GM21619 (cell line): ENCODE data around the gene ATAD3A.

Experiments used
- ATAC-seq: cut with Tn5 transposase; IDR thresholded peaks from one replicate; pipeline ENCODE4 v1.9.1; 2021; ENCODE audit not compliant: unreplicated experiment

Gene ATAD3A

DNA sequence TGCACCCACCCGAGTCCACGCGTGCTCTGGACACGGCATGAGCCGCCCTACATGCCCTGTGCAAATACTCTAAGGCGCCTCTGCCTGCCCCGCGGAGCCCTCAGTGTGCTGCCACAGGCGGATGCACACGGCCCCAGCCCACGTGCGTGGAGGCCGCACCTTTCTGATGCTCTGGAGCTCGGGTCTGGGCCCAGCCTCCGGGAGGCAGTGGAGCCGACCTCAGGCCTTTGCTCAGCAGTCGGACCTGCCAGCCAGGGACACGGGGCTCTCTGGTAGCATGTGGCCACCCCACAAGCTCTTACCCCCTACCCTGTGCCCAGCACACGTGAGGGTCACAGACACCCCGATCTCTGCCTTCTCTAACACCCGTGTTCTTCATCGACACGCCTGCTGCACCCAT is 26.4 kb downstream of the ATAD3A start:
- ATAC-seq, result no peak

DNA sequence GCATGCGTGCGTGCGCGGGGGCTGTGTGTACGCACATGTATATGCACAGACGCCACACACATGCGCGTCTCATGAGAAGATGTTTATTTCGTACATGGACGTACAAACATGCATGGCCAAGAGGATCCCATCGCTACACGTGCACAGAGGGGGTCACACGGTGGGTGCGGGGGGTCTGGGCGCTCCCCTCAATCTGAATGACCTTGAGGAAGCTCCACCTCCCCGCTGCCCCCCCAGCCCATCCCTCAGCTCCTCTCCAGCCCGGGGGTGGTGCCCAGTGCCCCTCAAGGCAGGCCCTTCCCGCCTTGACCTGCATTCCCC is 27.0 kb downstream of the ATAD3A start:
- ATAC-seq, result no peak

DNA sequence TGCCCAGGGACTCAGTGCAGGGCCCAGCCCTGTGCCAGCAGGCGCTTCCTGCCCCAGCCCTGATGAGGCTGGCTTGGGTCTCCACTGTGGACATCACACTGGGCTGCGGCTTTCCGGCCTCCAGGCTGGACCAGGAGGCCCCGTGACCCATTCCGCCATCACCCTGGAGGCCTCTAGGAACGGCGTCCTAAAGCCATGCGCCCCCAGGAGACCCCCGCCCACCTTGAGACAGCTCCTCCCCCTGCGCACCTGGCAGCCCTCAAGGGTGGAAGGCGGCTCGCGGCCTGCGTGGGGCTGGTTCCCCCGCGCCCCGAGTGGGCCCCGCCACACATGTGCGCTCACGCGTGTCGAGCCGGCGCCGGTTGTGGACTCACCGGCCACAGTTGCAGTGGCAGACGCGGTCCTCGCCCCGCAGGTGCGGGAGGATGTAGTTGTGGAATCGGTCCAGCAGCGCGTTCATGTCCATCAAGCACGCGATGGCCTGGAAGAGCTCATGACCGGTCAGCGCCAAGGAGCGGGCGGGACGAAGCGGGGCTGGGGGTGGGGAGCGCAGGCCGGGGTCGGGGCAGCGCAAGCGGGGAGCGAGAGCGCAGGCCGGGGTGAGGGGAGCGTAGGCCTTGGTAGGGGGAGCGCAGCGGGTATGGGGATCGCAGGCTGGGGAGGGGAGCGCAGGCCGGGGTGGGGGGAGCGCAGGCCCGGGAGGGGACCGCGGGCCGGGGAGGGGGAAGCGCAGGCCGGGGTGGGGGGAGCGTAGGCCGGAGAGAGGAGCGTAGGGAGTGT is 27.5 kb downstream of the ATAD3A start:
- ATAC-seq, result no peak

GRCh38 chr1:1540090-1540817 is 28.3 kb downstream of the ATAD3A start, which contains the start of gene TMEM240:
Gene TMEM240, minus strand, starts transcription at chr1:1540624. Its CDS starts 278 bp downstream, at chr1:1540346.
- no peak for ATAC-seq

- no peak for ATAC-seq
Measured at GRCh38 chr1:1540818-1541628, 29.1 kb downstream of the ATAD3A start.

- no peak for ATAC-seq
Measured at GRCh38 chr1:1541956-1542765, 30.2 kb downstream of the ATAD3A start.

GRCh38 chr1:1542766-1543705 is 31.1 kb downstream of the ATAD3A start:
- ATAC-seq, result no peak

DNA sequence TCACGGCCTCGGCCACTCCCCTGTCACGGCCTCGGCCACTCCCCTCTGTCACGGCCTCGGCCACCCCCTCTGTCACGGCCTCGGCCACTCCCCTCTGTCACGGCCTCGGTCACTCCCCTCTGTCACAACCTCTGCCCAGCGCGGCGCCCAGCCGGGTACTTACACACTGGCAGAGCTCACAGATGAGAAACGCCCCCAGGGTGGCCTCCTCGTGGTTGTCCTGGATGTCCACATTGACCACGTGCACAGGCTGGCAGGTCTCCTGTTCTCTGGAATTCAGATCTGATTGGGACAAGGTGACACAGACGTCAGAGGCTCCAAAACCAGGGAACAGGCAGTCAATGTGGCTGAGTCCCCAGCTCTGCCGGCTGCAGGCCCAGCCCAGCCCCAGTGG is 31.7 kb downstream of the ATAD3A start:
- ATAC-seq, result no peak

DNA sequence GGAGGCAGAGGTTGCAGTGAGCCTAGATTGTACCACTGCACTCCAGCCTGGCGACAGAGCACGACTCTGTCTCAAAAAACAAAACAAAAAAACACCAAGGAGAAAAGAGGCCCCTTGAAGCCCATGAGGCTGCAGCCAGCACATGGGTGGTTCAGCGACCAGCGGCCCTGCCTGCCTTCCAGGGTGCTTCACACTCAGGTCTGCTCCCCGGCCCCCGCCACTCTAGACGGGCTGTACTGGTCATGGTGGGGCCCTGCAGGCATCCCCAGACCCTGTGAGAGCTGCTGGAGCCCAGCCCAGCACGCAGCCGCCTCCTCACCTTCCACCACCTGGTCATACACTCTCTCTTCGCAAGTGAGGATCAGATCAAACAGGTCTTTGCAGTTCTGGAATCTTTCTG is 32.6 kb downstream of the ATAD3A start:
- no peak for ATAC-seq

DNA sequence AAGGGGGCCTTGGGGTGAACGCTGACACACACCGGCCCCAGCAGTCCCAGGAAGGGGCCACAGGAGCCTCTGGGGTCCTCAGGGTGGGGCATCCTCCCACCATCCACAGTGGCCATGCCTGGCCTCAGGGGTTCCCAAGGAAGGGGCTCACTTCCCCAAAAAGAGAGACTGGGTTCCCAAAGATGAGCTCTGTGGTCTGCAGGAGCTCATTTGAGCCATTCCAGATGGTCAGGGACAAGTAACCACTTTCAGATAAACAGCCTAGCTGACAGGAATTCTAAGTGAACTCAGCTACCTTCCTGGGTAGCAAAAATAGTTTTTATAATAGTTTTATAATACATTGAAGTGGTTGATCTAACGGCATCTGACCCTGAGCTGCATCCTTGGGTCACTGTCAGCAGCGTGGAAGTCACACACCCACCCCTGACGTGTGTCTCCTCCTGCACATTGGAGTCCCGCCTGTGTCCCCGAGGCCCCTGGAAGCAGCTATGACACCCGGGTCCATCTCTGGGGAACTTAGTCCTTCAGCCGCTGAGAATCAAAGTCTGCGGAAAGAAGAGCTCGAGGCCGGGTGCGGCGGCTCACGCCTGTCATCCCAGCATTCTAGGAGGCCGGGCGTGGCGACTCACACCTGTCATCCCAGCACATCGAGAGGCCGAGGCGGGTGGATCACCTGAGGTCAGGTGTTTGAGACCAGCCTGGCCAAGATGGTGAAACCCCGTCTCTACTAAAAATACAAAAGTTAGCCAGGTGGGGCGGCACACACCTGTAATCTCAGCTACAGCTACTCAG is 34.2 kb downstream of the ATAD3A start:
- no peak for ATAC-seq

DNA sequence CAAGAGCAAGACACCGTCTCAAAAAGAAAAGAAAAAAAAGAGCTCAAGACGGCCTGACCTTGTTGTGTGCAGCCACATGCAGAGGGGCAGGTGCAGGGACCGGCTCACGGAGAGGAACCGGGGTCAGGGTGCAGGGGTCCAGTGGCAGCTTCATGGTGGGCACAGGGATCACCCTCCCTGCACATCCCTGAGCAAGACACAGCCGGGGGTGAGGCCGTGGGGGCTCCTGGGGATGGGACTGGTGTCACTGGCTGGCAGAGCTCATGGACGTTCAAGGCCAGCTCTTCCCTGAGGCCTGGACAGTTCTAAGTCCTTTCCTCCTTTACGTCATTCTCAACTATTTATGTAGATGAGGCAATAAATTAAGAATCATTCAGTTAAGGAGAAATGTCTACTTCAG is 35.0 kb downstream of the ATAD3A start:
- no peak for ATAC-seq

GRCh38 chr1:1547476-1547875 is 35.5 kb downstream of the ATAD3A start:
- ATAC-seq, result no peak

DNA sequence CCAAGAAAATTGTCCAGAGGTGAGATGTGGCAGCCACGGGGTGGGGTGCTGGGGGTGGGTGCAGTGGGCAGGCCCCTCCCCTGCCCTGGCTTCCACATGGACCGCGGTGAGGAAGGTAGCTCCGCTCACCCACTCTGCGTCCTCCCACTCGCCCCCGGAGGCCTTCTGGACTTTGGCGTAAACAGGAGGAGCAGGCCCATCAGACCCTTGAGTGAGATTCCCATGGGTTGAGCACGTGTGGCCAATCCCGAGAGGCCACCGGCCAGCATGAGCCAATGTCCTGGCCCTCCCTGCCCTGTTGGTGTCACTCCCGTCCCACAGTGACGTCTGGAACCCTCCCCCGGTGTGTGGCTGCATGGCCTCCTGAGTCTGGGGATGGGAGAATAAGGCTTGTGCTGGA is 36.6 kb downstream of the ATAD3A start:
- ATAC-seq, result no peak

- no peak for ATAC-seq
Measured at GRCh38 chr1:1550087-1550486, 38.1 kb downstream of the ATAD3A start.

GRCh38 chr1:1550591-1551432 is 38.9 kb downstream of the ATAD3A start:
- no peak for ATAC-seq

- ATAC-seq, result no peak
Measured at GRCh38 chr1:1551524-1552262, 39.7 kb downstream of the ATAD3A start.

GRCh38 chr1:1552263-1552639 is 40.3 kb downstream of the ATAD3A start:
- no peak for ATAC-seq
